OCI-LY7 (cell line): ENCODE data around the gene KRT17. TPM values are rescaled to one million over a fixed set of nuclear protein-coding genes. Genes with fewer than 3 reads are reported as not detected.

Experiments
- BruUV-seq: library from RNA; stranded (reverse); fragments of 400-500 nt; replicated peaks from 2 replicates; lab custom pipeline; 2021; lab: Mats Ljungman, UMichigan
- CTCF ChIA-PET: fragments of 300-600 bp; sonication (Branson Sonifier 250); formaldehyde crosslinking; loops from one replicate; lab custom pipeline; 2022; ENCODE audit warnings: antibody characterized with exemption; ENCODE audit not compliant: unreplicated experiment; lab: Charles Lee
- POLR2A ChIA-PET: fragments of 300-600 bp; sonication (Branson Sonifier 250); formaldehyde crosslinking; loops from one replicate; lab custom pipeline; 2022; ENCODE audit warnings: antibody characterized with exemption; lab: Charles Lee
- DNase-seq: peaks from one replicate; pipeline ENCODE4 v3.0.0-alpha.2; 2015; ENCODE audit warnings: low spot score
- H2AFZ ChIP-seq: fragments of 200-600 bp; sonication (generic), shearing (Covaris generic); 2 replicates; pipeline ENCODE4 v1.6.1; 2014; ENCODE audit warnings: mild to moderate bottlenecking, antibody characterized with exemption, low read length, moderate library complexity
- H3K27ac ChIP-seq: fragments of 200-600 bp; sonication (generic); 2 replicates; pipeline ENCODE4 v1.5.1; 2014; ENCODE audit warnings: mixed run types, low read depth, mild to moderate bottlenecking, moderate library complexity, low read length, inconsistent platforms; ENCODE audit not compliant: poor library complexity, severe bottlenecking
- H3K36me3 ChIP-seq: fragments of 200-600 bp; sonication (generic); 2 replicates; pipeline ENCODE4 v1.6.1; 2014; ENCODE audit warnings: mild to moderate bottlenecking, antibody characterized with exemption, low read length, moderate library complexity, mixed read lengths; ENCODE audit not compliant: insufficient read depth
- H3K4me1 ChIP-seq: fragments of 200-600 bp; sonication (generic); 2 replicates; pipeline ENCODE4 v1.5.1; 2014; ENCODE audit warnings: mild to moderate bottlenecking, low read length; ENCODE audit not compliant: insufficient read depth, poor library complexity, severe bottlenecking
- H3K4me2 ChIP-seq: fragments of 200-600 bp; sonication (generic); 2 replicates; pipeline ENCODE4 v1.6.1; 2014; ENCODE audit warnings: mild to moderate bottlenecking, low read length
- H3K4me3 ChIP-seq: fragments of 200-600 bp; sonication (generic); 2 replicates; pipeline ENCODE4 v1.5.1; 2014; ENCODE audit warnings: mild to moderate bottlenecking, low read depth, low read length; ENCODE audit not compliant: poor library complexity, severe bottlenecking
- H3K79me2 ChIP-seq: fragments of 200-600 bp; sonication (generic); 2 replicates; pipeline ENCODE4 v1.6.1; 2016; ENCODE audit warnings: low read depth, mild to moderate bottlenecking, low read length, moderate library complexity, mixed read lengths; ENCODE audit not compliant: insufficient read depth
- H3K9me2 ChIP-seq: fragments of 200-600 bp; sonication (generic); 2 replicates; pipeline ENCODE4 v1.6.1; 2016; ENCODE audit warnings: mild to moderate bottlenecking, low read length, mixed read lengths; ENCODE audit not compliant: insufficient read depth
- H3K9me3 ChIP-seq: fragments of 200-600 bp; sonication (generic); 2 replicates; pipeline ENCODE4 v1.6.1; 2014; ENCODE audit warnings: mild to moderate bottlenecking, mixed run types, low read length, mixed read lengths
- H4K20me1 ChIP-seq: fragments of 200-600 bp; sonication (generic); 2 replicates; pipeline ENCODE4 v1.6.1; 2014; ENCODE audit warnings: mild to moderate bottlenecking, antibody characterized with exemption, low read length, moderate library complexity, mixed read lengths; ENCODE audit not compliant: insufficient read depth
- CTCF ChIP-seq: fragments of 200-600 bp; sonication (generic); conservative IDR thresholded peaks from 2 replicates; pipeline ENCODE4 v1.5.1; 2014; ENCODE audit warnings: mild to moderate bottlenecking, antibody characterized with exemption, low read length, moderate library complexity, mixed read lengths
- EZH2phosphoT487 ChIP-seq: fragments of 200-600 bp; sonication (generic); IDR thresholded peaks from 2 replicates; pipeline ENCODE4 v1.6.1; 2018; ENCODE audit warnings: low read depth, borderline replicate concordance, mild to moderate bottlenecking, mixed run types, antibody characterized with exemption, low read length, moderate library complexity, mixed read lengths
- intact Hi-C: fragments of 100-400 bp; cut with micrococcal nuclease; formaldehyde crosslinking; loops from one replicate; pipeline ENCODE4 v1.10.0; 2022; ENCODE audit not compliant: unreplicated experiment
- total RNA-seq, 2 experiments: library from RNA; depleted of rRNA in 1 of 2; stranded (reverse); fragments of >200 nt in 1 of 2; shearing (Covaris generic) in 1 of 2; gene quantifications; 2 replicates each; pipeline ENCODE4 v1.2.3, GENCODE V29; 2014 to 2022

KRT17 gene
- total RNA-seq, 2 experiments from 2014 or later: 2.1 TPM; not detected in 1

GRCh38 chr17:41580687-41581365 is 43.5 kb downstream of the KRT17 start:
- no peaks in the 10 kb centered on the region for H4K20me1 ChIP-seq
- no peaks in the 10 kb centered on the region for H3K9me3 ChIP-seq
- TF ChIP-seq CTCF (no peak), EZH2phosphoT487 (no peak)
- H3K9me2 ChIP-seq: no peaks in the 10 kb centered on the region
- POLR2A ChIA-PET: no interaction called here
- intact Hi-C loops: no loop called here
- H3K27ac ChIP-seq: no peak overlapping the region
- H2AFZ ChIP-seq: no peak overlapping the region
- no peak for DNase-seq
- CTCF ChIA-PET: no interaction called here
- H3K4me2 ChIP-seq: no peak overlapping the region
- no peaks in the 10 kb centered on the region for H3K79me2 ChIP-seq
- no TSS peak for BruUV-seq
- H3K4me3 ChIP-seq: no peak overlapping the region
- H3K4me1 ChIP-seq: no peaks in the 10 kb centered on the region
- H3K36me3 ChIP-seq: no peaks in the 10 kb centered on the region

- no peaks in the 10 kb centered on the region for H3K9me2 ChIP-seq
- H2AFZ ChIP-seq: no peak overlapping the region
- H3K36me3 ChIP-seq: no peaks in the 10 kb centered on the region
- no TSS peak for BruUV-seq
- POLR2A ChIA-PET: no interaction called here
- no peaks in the 10 kb centered on the region for H4K20me1 ChIP-seq
- no peak overlapping the region for H3K4me2 ChIP-seq
- intact Hi-C loops: no loop called here
- H3K79me2 ChIP-seq: no peaks in the 10 kb centered on the region
- no peaks in the 10 kb centered on the region for H3K4me1 ChIP-seq
- no peak overlapping the region for H3K27ac ChIP-seq
- TF ChIP-seq CTCF: no peak
- TF ChIP-seq EZH2phosphoT487: no peak
- no peak overlapping the region for H3K4me3 ChIP-seq
- CTCF ChIA-PET: interaction anchor here (0.6 kb wide), 1 partner anchor 85 kb away, joined by 3 read pairs; no protein-coding TSS in a partner anchor
- H3K9me3 ChIP-seq: no peaks in the 10 kb centered on the region
- no peak for DNase-seq
These were observed 44.2 kb downstream of the KRT17 start for GRCh38 chr17:41580244-41580575.
